Stimulated activated CD4-positive, alpha-beta T cell treated with anti-CD3 and anti-CD28 coated beads, Interleukin-4, amount 100 ng/mL, for 4 hours (primary cell): Measurements from ENCODE around the gene ESD.

Experiments used
- DNase-seq, 2 experiments: peaks; one replicate each; pipeline ENCODE4 v3.0.0-alpha.2; 2020

Gene ESD

GRCh38 chr13:46743191-46743590 is 53.8 kb downstream of the ESD start:
- DNase-seq, result no peak

DNA sequence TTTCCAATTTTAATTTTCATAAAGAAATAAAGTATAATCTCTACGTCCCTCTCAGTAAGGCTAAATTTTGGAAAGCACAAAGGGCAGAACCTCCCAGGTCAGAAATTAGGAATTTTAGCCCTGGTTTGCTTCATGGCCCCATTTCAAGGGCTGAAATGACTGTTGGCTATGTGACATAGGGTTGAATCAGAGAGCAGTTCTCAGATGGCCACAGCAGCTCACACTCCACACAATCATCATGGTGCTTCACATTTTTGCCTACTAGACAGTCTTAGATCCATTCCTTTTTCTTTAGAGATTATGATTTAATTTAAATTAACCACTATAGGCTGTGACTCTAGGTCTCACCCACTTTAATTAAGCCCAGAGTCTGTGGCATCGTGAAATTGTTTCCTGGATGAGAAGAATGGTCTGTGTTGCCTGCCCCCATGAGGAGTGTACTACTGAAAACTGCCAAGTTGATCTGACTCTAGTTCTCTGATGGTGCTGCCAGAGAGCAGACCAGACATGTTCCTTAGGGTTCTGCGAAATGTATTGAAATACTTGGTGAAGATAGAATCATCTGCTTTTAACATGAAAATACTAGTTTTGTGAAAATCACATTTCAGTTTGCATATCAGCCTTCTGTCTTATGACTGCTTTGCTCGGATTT is 57.4 kb downstream of the ESD start:
- DNase-seq, result no peak

DNA sequence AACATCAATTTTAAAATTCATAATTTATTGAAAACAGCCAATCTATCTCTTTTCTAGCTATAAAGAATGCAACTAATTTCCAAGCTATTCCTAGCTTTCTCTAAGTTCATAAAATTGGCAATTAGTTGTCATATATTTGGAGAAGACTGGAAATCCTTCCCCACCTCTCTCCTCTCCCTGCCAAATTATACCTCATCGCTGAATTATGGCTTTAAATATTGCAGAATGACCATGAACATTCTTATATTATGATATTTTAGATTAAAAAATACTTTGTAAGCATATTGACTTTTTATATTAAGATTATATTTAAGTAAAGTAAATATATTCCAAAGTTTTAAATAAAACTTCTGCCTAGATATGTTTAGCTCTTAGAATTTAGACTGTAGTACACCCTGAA is 58.2 kb downstream of the ESD start:
- no peak for DNase-seq

DNA sequence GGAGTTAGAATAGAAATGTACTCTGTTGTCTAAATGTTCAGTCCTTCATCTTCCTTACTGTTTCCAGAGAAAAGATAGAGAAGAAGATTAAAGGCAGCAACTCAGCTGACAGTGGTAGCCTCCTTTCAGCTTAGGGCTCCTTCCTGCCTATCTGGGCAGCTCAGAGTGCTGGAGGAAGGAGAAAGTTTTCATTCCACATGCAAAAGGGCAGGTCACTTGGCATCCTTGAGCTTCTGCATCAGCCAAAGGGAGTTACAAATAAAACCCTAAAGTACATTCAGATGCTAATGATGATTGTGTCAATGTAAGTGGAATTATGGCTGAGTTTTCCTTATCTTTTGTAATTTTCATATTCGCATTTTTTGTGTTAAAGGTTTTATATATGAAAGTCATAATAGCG is 58.9 kb downstream of the ESD start:
- DNase-seq, result no peak

DNA sequence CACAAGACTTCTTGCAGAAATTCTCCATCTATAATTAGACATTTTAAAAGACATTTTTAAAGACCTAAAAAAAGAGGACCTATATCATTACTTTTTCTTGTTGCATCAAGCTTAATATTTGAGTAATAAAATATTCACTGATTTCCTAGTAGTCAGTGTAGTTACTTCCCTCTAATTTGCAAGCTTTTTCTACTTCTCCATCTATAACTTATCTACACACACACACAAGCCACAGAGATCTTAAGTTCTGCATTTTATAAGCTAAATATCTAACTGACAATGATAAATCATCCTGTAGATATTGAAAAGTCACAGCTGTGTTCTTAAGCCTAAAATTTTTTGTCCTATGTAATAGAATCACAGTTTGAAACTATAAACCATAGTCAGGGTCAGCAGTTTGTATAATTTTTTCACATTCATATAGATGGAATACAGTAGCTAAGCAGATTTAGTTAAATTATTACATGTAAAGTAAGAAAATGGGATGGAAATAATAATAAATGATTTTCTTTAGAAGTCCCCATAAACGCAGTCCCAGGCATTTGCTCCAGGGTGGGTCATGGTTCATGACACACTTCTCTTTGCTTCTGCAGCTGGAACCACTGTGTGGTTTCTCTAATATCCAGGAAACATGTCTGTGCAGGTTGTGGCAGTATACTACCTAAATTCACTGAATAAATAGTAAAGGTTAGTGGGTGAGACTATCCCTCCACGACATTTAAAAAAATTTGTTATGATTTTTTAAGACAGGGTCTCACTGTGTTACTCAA is 60.2 kb downstream of the ESD start:
- DNase-seq, result no peak

DNA sequence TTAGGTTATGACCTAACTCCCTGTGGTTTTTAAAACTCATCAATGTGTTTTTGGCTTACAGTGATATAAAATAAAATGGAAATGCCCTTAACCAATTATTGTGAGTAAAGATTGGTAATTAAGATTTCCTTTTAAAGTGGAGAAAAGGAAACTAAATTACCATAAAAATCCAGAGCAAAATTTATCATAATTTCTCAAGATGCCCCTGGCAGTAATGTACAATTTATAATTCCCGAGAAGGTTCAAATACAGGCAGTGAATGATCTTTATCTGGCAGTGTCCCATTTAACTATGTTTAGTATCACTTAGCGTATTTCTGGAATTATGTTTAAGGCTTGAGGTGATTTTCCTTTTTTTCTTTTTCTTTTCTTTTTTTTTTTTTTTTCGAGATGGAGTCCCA is 61.5 kb downstream of the ESD start:
- no peak for DNase-seq

DNA sequence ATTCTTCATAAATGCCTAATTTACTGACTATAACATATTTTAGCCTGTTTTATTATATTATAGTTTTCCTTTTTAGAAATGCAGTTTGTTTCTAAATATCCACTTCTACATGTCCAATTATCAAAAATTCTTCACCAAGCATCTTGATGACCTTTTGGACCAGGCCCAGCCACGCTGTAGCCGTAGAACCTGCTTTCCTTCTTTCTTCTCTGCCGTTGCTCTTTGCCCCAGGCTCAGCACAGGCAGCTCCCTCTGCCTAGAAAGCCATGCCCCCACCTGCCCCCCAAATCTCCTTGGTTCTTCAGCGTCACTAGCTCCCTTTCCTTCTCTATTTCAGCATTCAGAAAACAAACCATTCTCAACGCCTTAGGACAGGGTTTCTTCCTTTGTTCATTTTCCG is 65.4 kb downstream of the ESD start:
- DNase-seq, result no peak

DNA sequence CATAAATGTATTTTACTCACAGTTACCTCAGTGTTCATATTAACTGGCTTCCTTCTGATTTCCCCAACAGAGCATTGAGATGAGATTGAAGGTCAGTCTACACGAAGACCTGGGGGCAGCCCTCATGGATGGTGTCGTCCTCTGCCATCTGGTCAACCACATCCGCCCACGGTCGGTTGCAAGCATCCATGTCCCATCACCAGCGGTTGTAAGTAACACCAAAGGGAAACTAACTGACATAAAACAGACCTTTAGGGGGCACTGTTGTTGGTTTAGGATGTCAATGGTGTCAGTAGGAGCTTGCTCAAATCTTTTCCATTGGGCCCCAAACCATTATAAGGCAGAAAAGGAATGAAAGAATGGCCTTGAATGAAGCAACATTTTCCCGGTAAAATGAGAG is 68.2 kb downstream of the ESD start:
- no peak for DNase-seq

- no peak for DNase-seq
These were observed 70.6 kb downstream of the ESD start for GRCh38 chr13:46726347-46726746.
